ENCODE measurements around the gene TAAR8.
A peak's percentile ranks its signal among the peaks of the same experiment; 100 is the strongest.
"Not testable (repeated sequence)": the region's sequence is repeated elsewhere in the genome, so short reads cannot be mapped to it uniquely, and the experiment has no call there.

Gene TAAR8

DNA sequence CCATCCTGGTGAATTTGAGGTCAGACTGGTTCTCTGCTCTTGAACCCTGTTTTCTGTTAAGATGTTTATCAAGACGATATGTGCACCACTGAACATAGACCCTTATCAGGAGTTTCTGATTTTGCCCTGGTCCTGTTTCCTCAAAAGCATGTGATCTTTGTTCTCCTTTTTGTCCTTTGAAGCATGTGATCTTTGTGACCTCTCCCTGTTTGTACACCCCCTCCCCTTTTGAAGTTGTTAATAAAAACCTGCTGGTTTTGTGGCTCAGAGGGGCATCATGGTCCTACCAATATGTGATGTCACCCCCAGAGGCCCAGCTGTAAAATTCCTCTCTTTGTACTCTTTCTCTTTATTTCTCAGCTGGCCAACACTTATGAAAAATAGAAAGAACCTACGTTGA, 17.9 kb upstream of the TAAR8 start:
- in situ Hi-C loops (cut with MboI; ENCODE audit: low pct_unique_long_range_greater_than_20kb, low sequenced_read_pairs): loop anchor here (25.0 kb wide), 1 partner anchor 253 kb away; the partner anchor contains the start of gene SLC18B1
- DNase-seq: not testable (repeated sequence)

DNA sequence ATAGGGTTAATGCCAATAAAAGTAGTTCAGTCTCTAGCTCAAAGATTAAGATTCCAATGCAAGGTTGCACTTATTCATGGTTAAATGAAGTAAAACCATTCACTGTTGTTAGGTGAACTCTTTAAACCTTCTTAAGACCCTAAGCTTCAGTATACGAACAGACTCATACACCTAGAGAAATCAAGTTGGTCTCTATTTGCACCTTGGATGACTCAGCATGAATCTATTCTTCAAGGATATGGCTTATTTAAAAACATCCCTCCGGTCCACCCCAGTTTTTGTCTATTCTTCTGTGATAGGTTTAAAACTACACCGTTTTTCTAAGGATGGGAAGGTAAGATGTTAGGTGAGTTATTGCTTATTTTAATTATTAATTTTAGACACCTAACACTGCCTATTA, 15.3 kb upstream of the TAAR8 start:
- in situ Hi-C loops (cut with MboI; ENCODE audit: low pct_unique_long_range_greater_than_20kb, low sequenced_read_pairs): loop anchor here (25.0 kb wide), 1 partner anchor 250 kb away; the partner anchor contains the start of gene SLC18B1
- DNase-seq: no peak

DNA sequence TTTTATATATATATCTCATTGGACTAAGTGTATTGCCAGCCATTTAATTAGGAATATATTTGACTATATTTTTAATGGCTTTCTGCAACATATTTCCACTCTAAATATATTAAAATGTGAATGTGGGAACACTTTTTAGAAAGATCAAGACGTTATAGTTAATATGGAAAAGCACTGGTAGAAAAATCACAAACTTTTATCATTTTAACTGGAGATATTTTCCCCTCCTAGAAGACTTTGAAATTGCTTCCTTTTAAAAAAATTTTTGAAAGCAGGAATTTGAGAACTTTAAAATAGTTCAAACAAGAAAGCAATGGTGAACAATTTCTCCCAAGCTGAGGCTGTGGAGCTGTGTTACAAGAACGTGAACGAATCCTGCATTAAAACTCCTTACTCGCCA, 14.5 kb upstream of the TAAR8 start, which contains the start of gene TAAR9:
Gene TAAR9 (plus strand): TSS at position 301 of the 400 bp plus-strand sequence. CDS start 13 bp downstream, at position 314.
- in situ Hi-C loops (cut with MboI; ENCODE audit: low pct_unique_long_range_greater_than_20kb, low sequenced_read_pairs): loop anchor here (25.0 kb wide), 1 partner anchor 249 kb away; the partner anchor contains the start of gene SLC18B1
- no peak for DNase-seq

DNA sequence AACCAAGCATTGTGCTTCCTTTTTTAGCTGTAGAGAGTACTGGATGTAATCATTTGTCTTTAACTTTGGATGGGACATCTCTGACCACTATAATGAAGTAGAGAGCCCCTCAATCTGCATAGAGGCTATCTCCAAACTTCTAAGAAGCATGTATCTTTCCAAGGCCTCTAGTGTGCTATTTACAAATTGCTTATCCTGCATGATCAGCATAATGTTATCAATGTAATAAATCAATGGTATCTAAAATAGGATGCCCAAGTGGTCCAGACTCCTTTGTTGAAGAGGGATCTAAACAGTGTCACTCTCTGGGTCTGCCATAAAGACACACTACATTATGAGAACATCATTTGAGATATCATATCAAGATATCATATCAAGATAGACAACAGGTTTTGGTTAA, 7.6 kb upstream of the TAAR8 start:
- in situ Hi-C loops (cut with MboI; ENCODE audit: low pct_unique_long_range_greater_than_20kb, low sequenced_read_pairs): loop anchor here (25.0 kb wide), 1 partner anchor 242 kb away; the partner anchor contains the start of gene SLC18B1
- DNase-seq: no peak

DNA sequence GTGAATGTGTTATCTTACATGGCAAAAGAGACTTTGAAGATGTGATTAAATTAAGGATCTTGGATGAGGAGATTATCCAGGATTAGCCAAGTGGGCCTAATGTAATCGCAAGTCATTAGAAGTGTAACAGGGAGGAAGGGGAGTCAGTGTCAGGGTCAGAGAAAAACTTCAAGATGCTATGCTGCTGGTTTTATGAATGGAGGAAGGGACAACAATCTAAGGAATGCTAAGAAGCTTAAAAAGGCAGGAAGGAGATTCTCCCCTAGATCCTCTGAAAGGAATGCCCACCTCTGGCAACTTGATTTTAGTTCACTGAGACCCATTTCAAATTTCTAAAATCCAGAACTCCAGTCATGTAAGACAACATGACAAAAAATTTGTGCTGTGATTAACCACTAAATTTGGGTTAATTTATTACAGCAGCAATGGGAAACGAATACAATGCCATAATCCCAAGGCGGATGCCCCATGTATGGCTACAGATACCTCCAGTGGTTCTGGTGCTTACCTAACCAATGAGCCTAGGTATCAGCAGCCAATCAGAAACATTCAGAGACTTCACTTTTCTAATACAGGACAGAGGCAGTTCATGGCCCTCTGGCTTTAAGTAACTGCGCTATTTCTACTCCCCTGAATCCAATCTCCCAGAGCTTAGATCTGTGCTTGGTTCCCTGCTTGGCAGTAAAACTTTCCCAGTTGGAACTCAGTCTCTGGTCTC, 3.6 kb upstream of the TAAR8 start:
- DNase-seq: no peak
- in situ Hi-C loops (cut with MboI; ENCODE audit: low pct_unique_long_range_greater_than_20kb, low sequenced_read_pairs): loop anchor here (25.0 kb wide), 1 partner anchor 238 kb away; the partner anchor contains the start of gene SLC18B1

DNA sequence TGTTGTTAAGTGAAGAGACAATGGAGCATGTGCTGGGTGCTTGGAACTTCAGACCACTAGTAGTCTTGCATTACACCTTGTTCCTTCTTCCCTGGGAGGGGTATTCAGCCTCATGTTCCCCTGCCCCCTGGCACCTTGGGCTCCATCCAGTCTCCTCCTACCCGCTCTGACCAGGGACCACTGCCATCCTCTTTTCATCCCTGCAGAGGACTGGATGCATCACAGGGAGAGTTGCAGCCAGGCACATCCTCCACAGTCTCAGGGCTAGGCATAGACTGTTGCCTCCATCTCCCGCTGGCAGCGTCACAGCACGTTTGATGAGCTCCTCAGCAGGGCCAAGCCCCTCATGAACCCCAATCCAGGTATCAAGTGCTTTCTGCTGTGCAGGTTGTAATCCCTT, 1.3 kb upstream of the TAAR8 start:
- in situ Hi-C loops (cut with MboI; ENCODE audit: low pct_unique_long_range_greater_than_20kb, low sequenced_read_pairs): no loop called here
- DNase-seq: no peak

DNA sequence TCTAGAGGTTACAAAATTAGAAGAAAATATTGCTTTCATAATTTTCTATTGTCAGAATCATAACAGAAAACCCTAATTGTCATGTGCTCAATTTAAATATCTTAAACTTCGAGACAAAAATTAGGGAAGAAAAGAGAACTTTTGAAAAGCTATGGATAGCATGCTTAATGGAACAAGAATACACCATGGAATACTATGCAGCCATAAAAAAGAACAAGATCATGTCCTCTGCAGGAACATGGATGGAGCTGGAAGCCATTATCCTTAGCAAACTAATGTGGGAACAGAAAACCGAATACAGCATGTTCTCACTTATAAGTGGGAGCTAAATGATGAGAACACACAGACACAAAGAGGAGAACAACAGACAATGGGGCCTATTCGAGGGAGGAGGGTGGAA, 7.6 kb downstream of the TAAR8 start:
- in situ Hi-C loops (cut with MboI; ENCODE audit: low pct_unique_long_range_greater_than_20kb, low sequenced_read_pairs); DNase-seq: not testable (repeated sequence)

DNA sequence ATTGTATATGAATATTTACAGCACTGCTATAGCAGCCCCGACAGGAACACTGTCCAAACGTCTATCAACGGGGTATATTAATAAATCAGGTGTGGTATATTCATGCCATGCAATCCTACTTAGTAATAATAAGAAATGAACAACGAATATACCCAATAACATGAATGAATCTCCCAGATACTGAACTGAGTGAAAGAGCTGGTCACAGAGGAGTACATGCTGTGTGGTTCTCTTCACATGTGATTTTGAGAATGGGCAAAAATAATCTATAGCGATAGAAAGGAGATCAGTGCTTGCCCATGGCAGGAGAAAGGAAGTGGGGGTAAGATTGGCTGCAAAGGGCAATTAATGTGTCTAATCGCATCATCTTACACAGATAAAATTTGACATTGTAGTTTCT, 13.9 kb downstream of the TAAR8 start:
- no peak for DNase-seq
- in situ Hi-C loops (cut with MboI; ENCODE audit: low pct_unique_long_range_greater_than_20kb, low sequenced_read_pairs): no loop called here

DNA sequence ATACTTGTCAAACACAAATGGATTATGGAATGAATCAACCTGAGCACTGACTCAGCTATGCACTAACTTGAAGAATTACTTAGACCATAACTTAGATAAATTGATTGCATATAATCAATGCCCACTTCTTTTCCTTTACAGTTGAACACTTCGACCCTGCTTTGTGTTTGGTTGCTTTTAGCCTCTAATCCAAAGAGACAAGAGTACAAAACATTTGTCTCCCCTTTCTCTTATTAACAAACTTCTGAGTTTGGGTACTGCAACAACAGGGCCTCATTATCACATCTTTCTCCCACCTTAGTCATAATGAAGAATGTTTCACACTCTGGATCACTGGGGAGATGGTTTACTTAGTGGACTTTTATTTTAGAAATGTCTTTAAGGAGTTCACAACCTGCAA, 15.1 kb downstream of the TAAR8 start:
- DNase-seq: no peak
- in situ Hi-C loops (cut with MboI; ENCODE audit: low pct_unique_long_range_greater_than_20kb, low sequenced_read_pairs): no loop called here

DNA sequence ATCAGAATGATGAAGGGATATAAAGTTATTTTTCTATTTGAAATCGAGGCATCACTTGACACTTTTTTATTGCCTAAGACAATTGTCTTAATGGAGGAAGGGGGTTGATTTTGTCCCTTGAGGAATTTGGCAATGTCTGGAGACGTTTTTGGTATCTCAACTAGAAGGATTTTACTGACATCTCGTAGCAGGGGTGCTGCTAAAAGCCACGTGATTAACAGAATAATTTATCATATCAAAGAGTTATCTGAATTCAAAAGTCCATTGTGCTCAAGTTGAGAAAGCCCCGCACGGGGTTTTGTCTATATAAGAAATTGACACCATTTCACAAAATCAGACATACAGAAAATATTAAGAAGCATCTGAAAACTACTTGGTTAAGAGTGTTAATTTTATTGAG, 16.1 kb downstream of the TAAR8 start:
- in situ Hi-C loops (cut with MboI; ENCODE audit: low pct_unique_long_range_greater_than_20kb, low sequenced_read_pairs): no loop called here
- DNase-seq: no peak

DNA sequence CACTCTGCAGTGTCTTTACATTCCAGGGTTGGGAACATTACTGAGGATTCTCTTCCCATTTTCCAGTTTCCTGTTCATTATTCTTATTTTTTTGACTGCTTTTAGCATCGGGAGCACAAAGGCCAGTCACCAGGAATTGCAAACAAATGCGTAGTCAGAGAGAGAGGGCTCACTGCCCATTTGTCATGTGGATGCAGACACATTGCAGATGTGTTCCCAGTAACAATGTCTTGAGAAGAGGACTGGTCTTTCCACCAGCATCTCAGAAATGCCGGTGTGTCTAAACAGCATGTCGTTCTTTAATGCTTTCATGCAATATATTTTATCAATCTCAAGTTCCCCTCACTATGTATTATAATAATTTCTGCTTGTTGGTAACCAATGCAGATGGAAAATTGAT, 16.7 kb downstream of the TAAR8 start:
- no peak for DNase-seq
- in situ Hi-C loops (cut with MboI; ENCODE audit: low pct_unique_long_range_greater_than_20kb, low sequenced_read_pairs): no loop called here

DNA sequence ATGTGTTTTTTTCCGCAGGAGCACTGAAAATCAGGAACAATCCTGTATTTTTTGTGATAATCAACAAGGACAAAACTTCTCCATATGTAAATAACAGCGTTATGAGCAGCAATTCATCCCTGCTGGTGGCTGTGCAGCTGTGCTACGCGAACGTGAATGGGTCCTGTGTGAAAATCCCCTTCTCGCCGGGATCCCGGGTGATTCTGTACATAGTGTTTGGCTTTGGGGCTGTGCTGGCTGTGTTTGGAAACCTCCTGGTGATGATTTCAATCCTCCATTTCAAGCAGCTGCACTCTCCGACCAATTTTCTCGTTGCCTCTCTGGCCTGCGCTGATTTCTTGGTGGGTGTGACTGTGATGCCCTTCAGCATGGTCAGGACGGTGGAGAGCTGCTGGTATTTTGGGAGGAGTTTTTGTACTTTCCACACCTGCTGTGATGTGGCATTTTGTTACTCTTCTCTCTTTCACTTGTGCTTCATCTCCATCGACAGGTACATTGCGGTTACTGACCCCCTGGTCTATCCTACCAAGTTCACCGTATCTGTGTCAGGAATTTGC, 17.8 kb downstream of the TAAR8 start, which contains the start of gene TAAR6:
Gene TAAR6 (plus strand): TSS at position 102 of the 557 bp plus-strand sequence. CDS start 0 bp downstream, at position 102.
- no peak for DNase-seq
- in situ Hi-C loops (cut with MboI; ENCODE audit: low pct_unique_long_range_greater_than_20kb, low sequenced_read_pairs): no loop called here

DNA sequence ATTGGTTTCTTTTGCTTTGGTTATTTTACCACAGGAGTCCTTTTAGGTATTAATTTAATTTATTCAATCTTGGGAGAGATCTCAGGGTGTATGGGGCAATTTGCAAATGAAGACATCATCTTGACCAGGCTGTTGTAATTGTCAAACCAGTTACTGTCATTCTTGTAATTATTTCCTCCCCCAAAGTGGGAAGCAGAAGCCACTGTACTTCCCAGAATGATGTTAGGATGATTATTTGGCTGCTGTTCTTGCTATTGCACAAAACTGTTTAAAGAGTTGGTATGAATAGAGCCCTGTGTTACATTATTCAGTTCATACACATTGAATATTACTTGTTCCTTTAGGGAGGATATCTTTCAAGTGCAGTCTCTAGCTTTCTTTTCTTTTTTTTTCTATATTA, 19.3 kb downstream of the TAAR8 start:
- in situ Hi-C loops (cut with MboI; ENCODE audit: low pct_unique_long_range_greater_than_20kb, low sequenced_read_pairs): no loop called here
- DNase-seq: no peak

DNA sequence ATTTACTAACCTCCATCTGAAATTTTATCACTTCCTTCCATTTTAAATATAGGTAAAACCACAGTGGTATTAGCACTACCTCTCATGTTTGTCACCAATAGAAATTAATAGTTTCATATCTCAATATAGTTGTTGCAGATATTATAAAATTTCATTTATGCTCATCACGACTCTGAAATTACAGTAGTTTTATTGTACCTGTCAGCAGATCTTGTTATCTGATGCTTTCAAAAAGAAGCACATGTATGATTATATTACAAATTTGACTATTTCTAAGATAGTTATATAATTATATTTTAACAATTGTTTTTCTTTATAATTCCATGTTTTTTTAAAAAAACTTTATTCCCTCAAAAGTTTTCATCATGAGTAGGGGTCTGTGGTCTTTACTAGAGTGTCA, 32.2 kb downstream of the TAAR8 start:
- in situ Hi-C loops (cut with MboI; ENCODE audit: low pct_unique_long_range_greater_than_20kb, low sequenced_read_pairs): no loop called here
- DNase-seq: no peak

DNA sequence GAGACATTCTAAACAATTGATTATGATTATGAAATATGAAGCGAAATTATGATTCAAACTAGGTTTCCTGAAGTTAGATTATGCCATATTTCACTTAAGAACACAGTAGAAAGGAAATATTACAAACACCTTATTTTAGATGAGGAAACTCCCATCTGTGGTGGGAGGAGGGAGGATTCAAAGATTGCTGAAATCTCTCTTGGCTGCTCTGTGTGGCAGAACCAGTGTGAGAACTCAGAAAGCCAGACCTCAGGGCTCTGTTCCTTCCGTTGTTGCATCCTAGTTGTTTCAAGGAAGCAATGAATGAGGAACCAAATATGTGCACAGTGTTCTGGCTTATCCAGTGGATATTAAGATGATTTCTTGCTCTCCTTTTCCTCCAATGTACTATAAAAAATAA, 35.0 kb downstream of the TAAR8 start:
- in situ Hi-C loops (cut with MboI; ENCODE audit: low pct_unique_long_range_greater_than_20kb, low sequenced_read_pairs): no loop called here
- no peak for DNase-seq

DNA sequence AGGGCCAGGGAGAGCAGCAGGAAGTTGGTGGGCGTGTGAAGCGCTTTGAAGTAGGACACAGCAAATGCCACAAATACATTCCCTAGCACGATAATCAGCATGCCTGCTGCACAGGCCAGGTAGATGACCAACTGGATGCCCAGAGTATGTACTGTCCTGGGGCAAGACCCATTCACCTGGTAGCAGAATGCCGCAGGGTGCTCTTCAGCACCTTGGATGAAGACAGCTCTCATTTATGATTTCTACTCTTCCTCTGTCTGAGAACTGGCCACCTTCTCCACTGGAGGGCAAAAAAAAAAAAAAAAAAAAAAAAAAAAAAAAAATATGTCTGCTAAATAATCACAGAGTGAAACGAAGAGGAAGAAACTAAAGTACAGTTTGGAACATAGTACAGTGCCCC, 37.0 kb downstream of the TAAR8 start, which contains the start of gene TAAR5:
Gene TAAR5 (minus strand): TSS at position 288 of the 400 bp plus-strand sequence. CDS start 55 bp downstream, at position 233.
- in situ Hi-C loops (cut with MboI; ENCODE audit: low pct_unique_long_range_greater_than_20kb, low sequenced_read_pairs): no loop called here
- no peak for DNase-seq

DNA sequence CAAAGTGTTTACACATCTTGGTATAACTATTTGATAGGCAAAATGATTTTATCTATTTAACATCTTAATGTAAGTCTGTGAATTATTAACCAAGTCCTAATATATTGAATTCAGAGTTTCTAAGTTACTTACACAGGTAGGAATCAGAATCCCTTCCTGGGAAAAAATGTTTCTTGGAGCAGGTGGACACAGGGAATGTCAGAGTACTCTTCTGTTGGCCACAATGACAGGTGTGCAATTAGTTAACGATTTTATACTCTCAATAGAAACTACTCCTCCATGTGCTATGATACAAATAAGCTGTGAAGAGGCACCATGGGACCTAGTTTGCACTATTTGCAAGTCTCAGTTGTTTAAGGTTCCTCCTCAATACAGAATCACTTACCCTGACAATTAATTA, 37.9 kb downstream of the TAAR8 start:
- in situ Hi-C loops (cut with MboI; ENCODE audit: low pct_unique_long_range_greater_than_20kb, low sequenced_read_pairs): no loop called here
- no peak for DNase-seq

DNA sequence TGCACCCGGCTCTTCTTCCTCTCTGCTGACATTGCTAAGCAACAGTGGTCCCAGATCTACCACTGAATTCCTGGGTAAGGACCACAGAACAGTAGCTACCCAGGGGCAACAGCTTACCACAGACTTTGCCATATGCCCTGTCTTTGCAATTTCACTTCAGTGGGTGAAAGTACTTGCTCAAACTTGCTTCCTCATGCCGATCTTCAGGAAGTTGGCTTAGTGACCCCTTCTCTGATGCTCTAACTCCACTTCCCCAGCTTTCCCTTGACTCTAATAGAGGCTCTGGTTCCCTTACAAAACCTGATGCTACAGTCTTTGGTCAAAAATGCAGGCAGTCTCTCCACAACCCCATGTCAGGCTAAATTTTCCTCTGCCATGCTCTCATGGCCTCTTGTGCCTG, 40.4 kb downstream of the TAAR8 start:
- no peak for DNase-seq
- in situ Hi-C loops (cut with MboI; ENCODE audit: low pct_unique_long_range_greater_than_20kb, low sequenced_read_pairs): no loop called here

DNA sequence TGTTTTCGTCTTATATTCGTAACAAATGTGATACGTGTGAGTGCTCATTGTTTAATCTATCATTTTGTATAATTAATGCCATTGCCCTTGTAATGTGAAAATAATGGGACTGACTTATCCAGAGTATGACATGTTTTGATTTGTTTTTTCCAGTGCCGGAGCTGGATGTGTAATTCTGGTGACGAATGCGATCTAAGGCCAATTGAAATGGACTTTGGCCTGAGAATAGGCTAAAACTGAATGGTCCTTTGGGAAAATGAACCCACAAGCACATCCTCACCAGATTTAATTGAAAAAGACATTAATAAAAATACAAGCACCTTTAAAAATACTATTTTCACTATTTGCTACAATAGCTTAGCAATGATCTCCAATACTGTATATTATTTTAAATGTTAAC, 43.7 kb downstream of the TAAR8 start:
- in situ Hi-C loops (cut with MboI; ENCODE audit: low pct_unique_long_range_greater_than_20kb, low sequenced_read_pairs): no loop called here
- no peak for DNase-seq

DNA sequence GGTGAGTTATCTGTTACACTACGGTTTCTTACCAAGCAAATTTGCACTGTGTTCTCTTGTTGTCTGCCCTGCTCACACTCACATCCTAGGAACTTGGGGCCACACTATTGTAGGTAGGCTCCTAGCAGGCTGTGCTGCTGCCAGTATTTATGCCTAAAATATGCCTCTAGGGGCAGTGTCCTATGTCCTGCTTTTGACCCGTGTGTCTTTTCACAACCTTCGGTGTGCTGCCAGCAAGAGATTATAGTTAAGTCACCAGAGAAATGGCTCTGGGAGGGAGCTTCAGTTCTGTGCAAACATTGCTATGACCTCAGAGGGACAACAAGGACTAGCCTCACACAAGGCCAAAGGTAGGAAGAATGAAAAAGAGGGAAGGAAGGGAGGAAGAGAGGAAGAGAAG, 46.0 kb downstream of the TAAR8 start:
- peak; percentile 10 for DNase-seq
- in situ Hi-C loops (cut with MboI; ENCODE audit: low pct_unique_long_range_greater_than_20kb, low sequenced_read_pairs): no loop called here

All from KBM-7 (cell line).